Right lobe of liver (tissue), 4 donors: Measurements from ENCODE around the gene ATG2A.

Experiments
- POLR2A ChIP-seq: fragments of 450-650 bp; IDR thresholded peaks from one replicate; pipeline ENCODE4 v1.6.1; 2017; ENCODE audit warnings: antibody characterized with exemption, mild to moderate bottlenecking
- TF ChIP-seq, protein P1 (sequence below), 4 donors: fragments of 200-600 bp in 3 of 4; fragments of 450-650 bp in 1 of 4; IDR thresholded peaks; one replicate each; pipeline versions ENCODE4 v1.5.1 to v1.8.0; 2016 to 2022; ENCODE audit warnings: antibody characterized with exemption in 4 of 4, mild to moderate bottlenecking in 2 of 4
- donor health status: DM: no; HTN: no; CAD: no.
- donor health status: DM: no; HTN: no; CAD: no.
- donor health status: DM: no; HTN: yes; CAD: no.

DNA sequence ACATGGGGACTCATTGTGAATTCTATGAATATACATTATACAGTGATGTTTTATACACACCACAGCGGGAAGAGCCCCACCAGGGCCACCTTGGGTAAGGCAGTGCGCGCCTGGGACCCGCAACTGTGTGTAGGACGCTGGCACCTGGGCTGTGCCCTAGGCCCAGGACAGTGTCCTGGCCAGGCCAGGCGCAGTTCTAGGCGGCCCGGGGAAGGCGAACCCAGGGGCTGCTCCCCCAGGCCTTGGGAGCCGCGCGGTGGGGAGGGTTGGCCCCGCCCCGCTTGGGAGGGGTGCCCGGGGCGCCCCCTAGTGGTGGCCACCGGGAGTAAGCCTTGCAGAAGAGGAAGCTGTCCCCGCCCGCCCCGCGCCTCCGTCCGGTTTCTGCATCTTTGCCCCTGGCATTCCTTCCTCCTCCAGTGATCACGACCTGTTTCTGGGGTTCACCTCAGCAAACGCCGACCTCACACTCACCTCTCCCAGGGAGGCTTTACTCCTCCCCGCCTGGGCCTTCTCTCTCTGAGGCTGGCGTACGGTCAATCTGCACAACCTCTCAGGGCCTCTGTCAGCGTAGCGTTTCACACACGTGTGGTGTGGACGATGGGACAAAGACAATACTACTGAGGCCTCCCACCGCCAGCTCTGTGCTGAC is 29.1 kb downstream of the ATG2A start:
- no peak for TF ChIP-seq POLR2A
- TF ChIP-seq, protein P1, sequence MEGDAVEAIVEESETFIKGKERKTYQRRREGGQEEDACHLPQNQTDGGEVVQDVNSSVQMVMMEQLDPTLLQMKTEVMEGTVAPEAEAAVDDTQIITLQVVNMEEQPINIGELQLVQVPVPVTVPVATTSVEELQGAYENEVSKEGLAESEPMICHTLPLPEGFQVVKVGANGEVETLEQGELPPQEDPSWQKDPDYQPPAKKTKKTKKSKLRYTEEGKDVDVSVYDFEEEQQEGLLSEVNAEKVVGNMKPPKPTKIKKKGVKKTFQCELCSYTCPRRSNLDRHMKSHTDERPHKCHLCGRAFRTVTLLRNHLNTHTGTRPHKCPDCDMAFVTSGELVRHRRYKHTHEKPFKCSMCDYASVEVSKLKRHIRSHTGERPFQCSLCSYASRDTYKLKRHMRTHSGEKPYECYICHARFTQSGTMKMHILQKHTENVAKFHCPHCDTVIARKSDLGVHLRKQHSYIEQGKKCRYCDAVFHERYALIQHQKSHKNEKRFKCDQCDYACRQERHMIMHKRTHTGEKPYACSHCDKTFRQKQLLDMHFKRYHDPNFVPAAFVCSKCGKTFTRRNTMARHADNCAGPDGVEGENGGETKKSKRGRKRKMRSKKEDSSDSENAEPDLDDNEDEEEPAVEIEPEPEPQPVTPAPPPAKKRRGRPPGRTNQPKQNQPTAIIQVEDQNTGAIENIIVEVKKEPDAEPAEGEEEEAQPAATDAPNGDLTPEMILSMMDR (IDR thresholded peaks at IDR 0.05) = peak; percentile 89 to 99 (median 98)
